ENCODE results near the gene LGALS1. TPM values are rescaled to one million over a fixed set of nuclear protein-coding genes. Genes with fewer than 3 reads are reported as not detected.

The LGALS1 gene
- total RNA-seq, 2 donors from 2014 or later, result 1,410 to 2,076 TPM

GRCh38 chr22:37726241-37726887 is 50.9 kb downstream of the LGALS1 start:
- Mint-ChIP-seq H3K4me3 (no peak overlapping the region), H3K36me3 (ENCODE audit: low read depth) (no peaks in the 10 kb centered on the region), H3K27me3 (no peaks in the 10 kb centered on the region), H3K4me1 (peaks cover 6% of the 10 kb centered on the region), H3K9me3 (no peaks in the 10 kb centered on the region), H3K27ac (no peak overlapping the region)
- ATAC-seq (replicated peaks), result peak; percentile 56

GRCh38 chr22:37728620-37729019 is 53.2 kb downstream of the LGALS1 start:
- H3K9me3 Mint-ChIP-seq, result no peaks in the 10 kb centered on the region
- no peak overlapping the region for H3K4me3 Mint-ChIP-seq
- H3K27ac Mint-ChIP-seq, result no peak overlapping the region
- H3K27me3 Mint-ChIP-seq, result no peaks in the 10 kb centered on the region
- ATAC-seq (replicated peaks), result no peak
- H3K36me3 Mint-ChIP-seq (ENCODE audit: low read depth), result no peaks in the 10 kb centered on the region
- H3K4me1 Mint-ChIP-seq, result peaks cover 6% of the 10 kb centered on the region

Other genes starting within 250 kb of the LGALS1 start
- gene ELFN2, start 248.2 kb upstream of the LGALS1 start, total RNA-seq, result 1 to 10 TPM in 1 of 2 donors, under 1 TPM in 1; 0.24 to 2.2 TPM
- gene MFNG, start 189.3 kb upstream of the LGALS1 start, total RNA-seq, result 100 to 1,000 TPM; 170 to 245 TPM
- gene CARD10, start 156.2 kb upstream of the LGALS1 start, total RNA-seq, result under 1 TPM in 1 of 2 donors, not detected in 1; 0.09 TPM
- gene CDC42EP1, start 115.2 kb upstream of the LGALS1 start, total RNA-seq, result 1 to 10 TPM; 1.0 to 2.3 TPM
- gene LGALS2, start 95.5 kb upstream of the LGALS1 start, total RNA-seq, result not detected
- 10 to 100 TPM; 69.3 to 79.8 TPM for gene GGA1, start 66.8 kb upstream of the LGALS1 start, total RNA-seq
- 100 to 1,000 TPM; 118 to 132 TPM for gene SH3BP1, start 36.0 kb upstream of the LGALS1 start, total RNA-seq
- 10 to 100 TPM; 38.0 to 43.2 TPM for gene PDXP, start 16.9 kb upstream of the LGALS1 start, total RNA-seq
- 10 to 100 TPM; 22.1 to 46.1 TPM for gene NOL12, start 10.7 kb downstream of the LGALS1 start, total RNA-seq
- gene TRIOBP, start 21.4 kb downstream of the LGALS1 start, total RNA-seq, result 10 to 100 TPM; 28.2 to 36.9 TPM
- gene GCAT, start 132.3 kb downstream of the LGALS1 start, total RNA-seq, result 1 to 10 TPM; 4.2 to 5.1 TPM
- gene GALR3, start 147.7 kb downstream of the LGALS1 start, total RNA-seq, result not detected
- 10 to 100 TPM; 13.0 to 25.2 TPM for gene ANKRD54, start 168.7 kb downstream of the LGALS1 start, total RNA-seq
- gene EIF3L, start 173.8 kb downstream of the LGALS1 start, total RNA-seq, result 100 to 1,000 TPM; 553 to 834 TPM
- 10 to 100 TPM; 10.3 to 15.9 TPM for gene MICALL1, start 230.7 kb downstream of the LGALS1 start, total RNA-seq

All from activated T-helper 17 cell treated with anti-CD3 and anti-CD28 coated beads, Interleukin-2, amount 50 U/mL, for 72 hours (primary cell).